ENCODE data around the gene PTGFR.

Gene PTGFR

GRCh38 chr1:78490861-78491450 lies at the start of gene PTGFR:
Gene PTGFR (plus strand): TSS chr1:78490974. CDS start chr1:78492744, 1,770 bp downstream.
- peak; percentile 13 for DNase-seq

GRCh38 chr1:78441921-78442320 lies 48.9 kb upstream of the PTGFR start:
- no peak for DNase-seq

DNA sequence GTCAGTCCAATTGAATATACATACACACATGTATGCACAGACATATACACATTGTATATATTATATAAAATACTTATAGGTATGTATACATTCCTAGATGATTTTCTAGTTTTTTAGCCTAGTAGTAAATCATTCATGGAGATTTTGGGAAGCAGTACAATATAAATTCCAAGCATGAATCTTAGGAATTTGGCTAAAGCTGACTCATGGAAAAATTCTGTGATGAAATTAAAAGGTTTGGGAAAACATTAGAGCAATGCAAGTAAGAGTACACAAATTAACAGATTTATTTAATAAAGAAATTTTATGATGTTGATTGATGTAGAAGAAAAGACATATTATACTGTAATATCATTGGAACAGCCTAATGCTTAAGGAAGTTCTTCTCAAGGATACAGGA lies 43.7 kb upstream of the PTGFR start:
- no peak for DNase-seq

GRCh38 chr1:78464449-78464891 lies 26.3 kb upstream of the PTGFR start:
- DNase-seq: no peak

DNA sequence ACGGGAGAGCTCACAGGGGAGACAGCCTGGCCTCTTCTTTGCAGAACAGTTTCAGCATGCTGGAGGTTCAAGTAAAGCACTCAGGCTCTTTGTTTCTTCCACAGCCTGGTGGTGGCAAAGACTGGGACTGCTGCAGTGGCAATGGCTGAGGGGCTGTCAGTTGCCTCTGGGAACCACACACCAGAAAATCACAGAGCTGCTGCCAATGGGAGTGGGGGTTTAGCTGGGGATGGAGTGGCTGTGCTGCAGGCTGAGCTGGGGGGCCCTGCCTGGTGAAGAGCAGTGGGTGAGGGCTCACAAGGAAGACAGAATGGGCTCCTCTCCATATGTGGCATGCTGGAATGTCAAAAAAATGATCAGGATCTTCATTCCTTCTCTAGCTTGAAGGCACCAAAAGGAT lies 25.6 kb upstream of the PTGFR start:
- no peak for DNase-seq

GRCh38 chr1:78468521-78468920 lies 22.3 kb upstream of the PTGFR start:
- DNase-seq: no peak

GRCh38 chr1:78469576-78469975 lies 21.2 kb upstream of the PTGFR start:
- no peak for DNase-seq

DNA sequence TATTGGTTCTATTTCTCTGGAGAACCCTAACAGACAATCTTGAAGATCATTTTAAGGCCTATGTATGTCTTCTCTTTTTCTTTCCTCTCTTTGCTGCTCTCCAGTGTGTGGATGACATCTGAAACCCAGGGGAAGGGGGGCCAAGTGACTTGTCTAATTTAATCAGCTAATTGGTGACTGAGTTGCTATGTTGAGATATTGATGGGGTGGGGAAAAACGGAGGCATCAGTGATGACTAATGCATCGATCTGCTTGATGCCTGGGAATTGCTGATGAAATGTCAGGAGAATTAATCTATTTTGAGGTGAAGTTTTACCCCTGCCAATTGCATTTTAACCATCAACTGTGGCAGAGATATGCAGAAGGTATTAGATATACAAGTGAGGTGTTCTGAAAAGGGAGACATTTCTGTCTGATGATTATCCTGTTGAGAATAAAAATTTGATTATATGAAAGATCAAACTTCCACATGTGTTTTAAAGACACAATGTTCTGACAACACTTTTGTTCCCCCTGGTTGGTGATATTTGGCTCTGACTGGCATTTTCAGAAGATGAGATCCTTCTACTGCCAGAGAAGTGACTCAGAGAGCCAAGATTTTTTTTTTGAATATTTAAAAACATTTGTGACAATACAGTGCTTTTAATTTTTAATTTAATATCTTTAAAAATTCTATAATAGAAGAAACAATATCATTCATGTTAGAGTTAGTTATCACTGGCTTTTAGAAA lies 18.7 kb upstream of the PTGFR start:
- no peak for DNase-seq

DNA sequence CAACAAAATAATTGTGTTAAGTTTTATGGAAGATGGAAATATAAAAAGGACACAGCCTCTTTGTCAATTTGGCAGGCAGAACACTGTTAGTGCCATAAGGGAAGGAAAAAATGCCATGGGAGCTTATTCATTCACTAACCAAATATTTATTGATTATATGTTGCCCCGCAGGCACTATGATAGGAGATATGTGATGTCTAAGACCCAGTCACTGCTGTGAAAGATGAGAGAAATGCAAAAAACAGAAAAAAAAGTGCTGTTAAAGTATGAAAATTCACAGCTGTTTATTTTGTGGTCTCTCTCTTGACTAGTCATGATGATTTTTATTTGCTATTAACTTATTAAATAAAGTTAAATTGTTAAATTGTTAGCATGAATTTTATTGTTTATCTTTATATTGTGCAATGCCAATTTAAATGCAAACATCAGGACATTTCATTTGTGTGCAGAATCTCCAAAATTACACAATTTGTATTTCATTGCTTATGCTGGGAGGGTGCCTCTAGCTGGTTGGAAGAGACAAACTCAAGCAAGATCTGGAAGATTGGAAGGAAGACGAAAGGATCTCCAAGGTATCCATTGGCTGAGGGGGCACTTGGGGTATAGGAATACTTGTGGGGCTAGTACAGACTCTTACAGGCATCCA lies 17.8 kb upstream of the PTGFR start:
- DNase-seq: no peak

GRCh38 chr1:78474092-78474491 lies 16.7 kb upstream of the PTGFR start:
- no peak for DNase-seq

GRCh38 chr1:78475888-78476610 lies 14.7 kb upstream of the PTGFR start:
- no peak for DNase-seq

GRCh38 chr1:78483903-78484302 lies 6.9 kb upstream of the PTGFR start:
- DNase-seq: no peak

- DNase-seq: peak; percentile 1
Observed at GRCh38 chr1:78491451-78492071, 787 bp downstream of the PTGFR start.

DNA sequence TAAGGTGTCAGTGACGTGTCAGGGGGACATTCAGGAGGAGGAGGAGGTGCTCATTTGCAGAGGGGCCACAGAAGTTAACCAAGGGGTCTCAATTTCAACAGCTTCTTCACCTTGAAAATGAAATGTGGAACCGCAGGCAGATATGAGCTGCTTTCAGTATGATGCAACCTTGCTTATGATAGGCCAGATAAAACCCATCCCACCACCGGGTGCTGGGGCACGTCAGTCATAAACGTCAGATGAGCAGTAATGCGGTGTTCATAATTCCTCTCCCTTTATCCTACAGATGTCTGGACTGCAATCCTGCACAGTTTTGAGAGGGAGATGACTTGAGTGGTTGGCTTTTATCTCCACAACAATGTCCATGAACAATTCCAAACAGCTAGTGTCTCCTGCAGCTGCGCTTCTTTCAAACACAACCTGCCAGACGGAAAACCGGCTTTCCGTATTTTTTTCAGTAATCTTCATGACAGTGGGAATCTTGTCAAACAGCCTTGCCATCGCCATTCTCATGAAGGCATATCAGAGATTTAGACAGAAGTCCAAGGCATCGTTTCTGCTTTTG lies 1.7 kb downstream of the PTGFR start:
- DNase-seq: no peak

DNA sequence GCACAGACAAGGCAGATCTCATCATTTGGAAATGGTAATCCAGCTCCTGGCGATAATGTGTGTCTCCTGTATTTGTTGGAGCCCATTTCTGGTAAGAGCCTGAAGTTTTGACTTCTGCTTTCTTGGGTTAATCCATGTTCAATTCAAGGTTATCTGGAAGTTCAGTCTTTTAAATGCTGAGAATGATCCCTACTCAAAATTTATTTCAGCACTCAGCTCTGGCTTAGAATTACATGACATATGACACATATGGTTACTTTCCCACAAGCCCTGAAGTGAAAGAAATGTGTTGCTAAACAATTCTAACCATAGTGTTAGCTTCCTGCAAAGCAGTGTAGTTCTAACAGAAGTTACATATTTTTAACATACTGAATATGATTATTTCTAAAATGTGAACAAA lies 2.7 kb downstream of the PTGFR start:
- DNase-seq: no peak

DNA sequence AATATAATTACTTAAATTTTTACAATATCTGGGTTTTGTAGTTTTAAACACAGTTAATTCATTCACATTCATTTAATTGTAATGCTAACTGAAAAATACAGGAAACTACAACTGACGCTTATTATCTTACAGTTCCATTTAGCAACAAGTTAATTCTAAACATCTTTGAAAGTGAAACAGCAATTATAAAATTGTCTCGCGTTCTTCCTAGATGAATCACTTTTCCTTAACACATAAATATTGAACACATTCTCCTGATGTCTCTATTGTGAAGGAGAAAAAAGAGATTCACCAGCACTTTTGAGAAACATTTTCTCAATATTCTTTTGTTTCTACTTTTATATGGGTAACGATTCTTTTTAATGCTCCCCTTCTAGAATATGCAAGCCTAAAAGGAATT lies 6.4 kb downstream of the PTGFR start:
- no peak for DNase-seq

DNA sequence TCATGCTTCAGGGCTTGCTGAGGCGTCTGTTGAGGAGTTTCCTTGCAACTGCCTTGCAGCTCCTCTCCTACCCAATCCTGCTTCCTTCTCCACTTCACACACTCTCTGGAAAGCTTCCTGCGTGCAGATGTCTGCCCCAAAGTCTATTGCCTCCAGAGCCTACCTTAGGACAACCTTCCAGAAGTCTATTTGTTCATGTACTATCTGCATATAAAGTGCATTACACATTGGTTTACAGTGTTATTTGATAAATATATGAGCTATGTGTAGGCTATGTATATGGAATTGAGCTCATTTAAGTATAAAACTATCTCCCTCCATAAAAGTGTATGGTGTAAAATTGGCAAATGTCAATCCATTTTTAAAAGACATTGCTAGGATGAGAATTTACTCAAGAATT lies 9.8 kb downstream of the PTGFR start:
- no peak for DNase-seq

GRCh38 chr1:78501203-78501602 lies 10.4 kb downstream of the PTGFR start:
- DNase-seq: no peak

DNA sequence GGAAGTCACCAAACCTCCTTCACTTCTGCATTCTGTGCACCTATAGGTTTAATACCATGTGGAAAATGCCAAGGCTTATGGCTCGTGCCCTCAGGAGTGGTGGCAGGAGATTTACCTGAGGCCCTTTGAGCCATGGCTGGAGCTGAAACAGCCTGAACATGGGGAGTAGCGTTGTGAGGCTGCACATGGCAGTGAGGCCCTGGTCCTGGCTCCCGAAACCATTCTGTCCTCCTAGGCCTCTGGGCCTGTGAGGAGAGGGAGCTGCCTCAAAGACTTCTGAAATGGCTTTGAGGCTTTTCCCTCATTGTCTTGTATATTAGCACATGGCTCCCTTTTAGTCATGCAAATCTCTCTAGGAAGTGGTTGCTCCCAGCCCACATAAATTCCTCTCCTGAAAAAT lies 20.6 kb downstream of the PTGFR start:
- no peak for DNase-seq

GRCh38 chr1:78516716-78517115 lies 25.9 kb downstream of the PTGFR start:
- no peak for DNase-seq

GRCh38 chr1:78519446-78519845 lies 28.7 kb downstream of the PTGFR start:
- no peak for DNase-seq

GRCh38 chr1:78520216-78520615 lies 29.4 kb downstream of the PTGFR start:
- DNase-seq: no peak

GRCh38 chr1:78520843-78521242 lies 30.1 kb downstream of the PTGFR start:
- DNase-seq: no peak
